ENCODE results near the gene RANBP9. TPM values are rescaled to one million over a fixed set of nuclear protein-coding genes. Genes with fewer than 3 reads are reported as not detected.

RANBP9 gene
- total RNA-seq, 1 donor from 2014 or later, result 50.2 TPM

DNA sequence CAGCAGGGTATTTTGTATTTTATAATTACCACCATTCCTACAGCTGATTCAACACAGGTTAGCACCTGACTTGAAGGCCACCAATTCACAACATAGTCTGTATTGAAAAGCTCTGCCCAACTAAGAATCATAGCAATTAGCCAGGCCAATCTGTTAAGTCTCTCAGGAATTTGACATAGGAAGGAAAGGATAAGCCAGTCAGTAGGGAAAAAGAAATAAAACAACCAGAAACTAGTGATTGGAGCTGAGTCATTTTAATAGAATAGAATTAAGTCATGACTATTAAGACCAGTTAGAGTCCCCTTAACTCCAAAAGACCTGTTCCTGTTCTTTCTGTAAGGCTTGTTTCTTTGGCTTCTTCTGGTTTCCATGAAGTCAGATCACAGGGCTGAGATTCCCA is 8.1 kb downstream of the RANBP9 start:
- H3K27ac Mint-ChIP-seq (ENCODE audit: unreplicated experiment), result no peak overlapping the region
- no peak overlapping the region for H3K4me3 Mint-ChIP-seq (ENCODE audit: unreplicated experiment)
- DNase-seq, result no peak
- H3K27me3 Mint-ChIP-seq (ENCODE audit: unreplicated experiment), result no peaks in the 10 kb centered on the region
- no peaks in the 10 kb centered on the region for H3K36me3 Mint-ChIP-seq (ENCODE audit: unreplicated experiment)
- TF ChIP-seq, protein P1, sequence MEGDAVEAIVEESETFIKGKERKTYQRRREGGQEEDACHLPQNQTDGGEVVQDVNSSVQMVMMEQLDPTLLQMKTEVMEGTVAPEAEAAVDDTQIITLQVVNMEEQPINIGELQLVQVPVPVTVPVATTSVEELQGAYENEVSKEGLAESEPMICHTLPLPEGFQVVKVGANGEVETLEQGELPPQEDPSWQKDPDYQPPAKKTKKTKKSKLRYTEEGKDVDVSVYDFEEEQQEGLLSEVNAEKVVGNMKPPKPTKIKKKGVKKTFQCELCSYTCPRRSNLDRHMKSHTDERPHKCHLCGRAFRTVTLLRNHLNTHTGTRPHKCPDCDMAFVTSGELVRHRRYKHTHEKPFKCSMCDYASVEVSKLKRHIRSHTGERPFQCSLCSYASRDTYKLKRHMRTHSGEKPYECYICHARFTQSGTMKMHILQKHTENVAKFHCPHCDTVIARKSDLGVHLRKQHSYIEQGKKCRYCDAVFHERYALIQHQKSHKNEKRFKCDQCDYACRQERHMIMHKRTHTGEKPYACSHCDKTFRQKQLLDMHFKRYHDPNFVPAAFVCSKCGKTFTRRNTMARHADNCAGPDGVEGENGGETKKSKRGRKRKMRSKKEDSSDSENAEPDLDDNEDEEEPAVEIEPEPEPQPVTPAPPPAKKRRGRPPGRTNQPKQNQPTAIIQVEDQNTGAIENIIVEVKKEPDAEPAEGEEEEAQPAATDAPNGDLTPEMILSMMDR (IDR thresholded peaks at IDR 0.05; ENCODE audit: partially characterized antibody, unreplicated experiment), result no peak
- H3K9me3 Mint-ChIP-seq (ENCODE audit: unreplicated experiment), result peaks cover 2% of the 10 kb centered on the region
- peaks cover 7% of the 10 kb centered on the region for H3K4me1 Mint-ChIP-seq (ENCODE audit: low read depth, unreplicated experiment)

GRCh38 chr6:13702809-13703302 is 8.8 kb downstream of the RANBP9 start:
- H3K27ac Mint-ChIP-seq (ENCODE audit: unreplicated experiment), result no peak overlapping the region
- DNase-seq, result no peak
- peaks cover 2% of the 10 kb centered on the region for H3K9me3 Mint-ChIP-seq (ENCODE audit: unreplicated experiment)
- no peak overlapping the region for H3K4me3 Mint-ChIP-seq (ENCODE audit: unreplicated experiment)
- H3K36me3 Mint-ChIP-seq (ENCODE audit: unreplicated experiment), result no peaks in the 10 kb centered on the region
- TF ChIP-seq, protein P1 (IDR thresholded peaks at IDR 0.05; ENCODE audit: partially characterized antibody, unreplicated experiment), result no peak
- no peaks in the 10 kb centered on the region for H3K27me3 Mint-ChIP-seq (ENCODE audit: unreplicated experiment)
- peaks cover under 1% of the 10 kb centered on the region for H3K4me1 Mint-ChIP-seq (ENCODE audit: low read depth, unreplicated experiment)

DNA sequence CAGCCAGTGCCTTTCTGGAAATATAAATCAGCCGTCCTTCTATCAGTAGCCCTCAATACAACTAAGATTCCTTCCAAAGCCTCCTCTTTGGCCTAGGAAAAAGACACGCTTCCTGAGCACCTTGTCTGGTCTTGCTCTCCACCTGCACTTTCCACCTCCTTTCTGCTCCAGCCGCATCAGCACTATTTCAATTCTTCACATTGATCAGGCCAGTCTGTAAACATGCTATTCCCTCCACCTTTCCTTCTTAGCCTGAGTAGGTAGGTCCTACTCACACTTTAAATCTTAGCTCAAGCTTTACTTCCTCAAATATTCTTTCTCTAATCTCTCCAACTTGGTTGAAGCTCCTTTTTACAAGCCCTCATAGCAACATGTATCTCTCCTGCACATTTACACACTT is 11.4 kb downstream of the RANBP9 start:
- no peak for DNase-seq
- H3K4me1 Mint-ChIP-seq (ENCODE audit: low read depth, unreplicated experiment), result no peaks in the 10 kb centered on the region
- no peak overlapping the region for H3K27ac Mint-ChIP-seq (ENCODE audit: unreplicated experiment)
- TF ChIP-seq, protein P1 (IDR thresholded peaks at IDR 0.05; ENCODE audit: partially characterized antibody, unreplicated experiment), result no peak
- H3K4me3 Mint-ChIP-seq (ENCODE audit: unreplicated experiment), result no peak overlapping the region
- H3K9me3 Mint-ChIP-seq (ENCODE audit: unreplicated experiment), result peaks cover 2% of the 10 kb centered on the region
- no peaks in the 10 kb centered on the region for H3K36me3 Mint-ChIP-seq (ENCODE audit: unreplicated experiment)
- no peaks in the 10 kb centered on the region for H3K27me3 Mint-ChIP-seq (ENCODE audit: unreplicated experiment)

DNA sequence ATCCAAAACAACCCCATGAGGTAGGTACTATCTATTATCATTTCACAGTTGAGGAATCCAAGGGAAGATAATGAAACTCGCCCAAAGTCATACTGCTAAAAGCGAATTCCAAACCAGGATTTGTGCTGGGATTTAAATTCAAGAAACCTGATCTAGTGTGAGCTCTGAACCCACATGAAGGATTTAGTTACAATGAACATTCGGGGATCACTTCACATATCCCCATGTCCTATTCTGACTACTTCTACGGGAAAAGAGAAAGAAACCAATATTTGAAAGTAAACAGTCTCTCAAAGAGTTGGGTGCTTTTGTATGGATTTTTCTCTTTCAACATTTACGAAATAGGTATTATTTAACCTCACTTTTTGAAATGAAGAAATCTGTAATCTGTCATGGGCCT is 12.9 kb downstream of the RANBP9 start:
- Mint-ChIP-seq H3K27ac (ENCODE audit: unreplicated experiment) (no peak overlapping the region), H3K9me3 (ENCODE audit: unreplicated experiment) (peaks cover 2% of the 10 kb centered on the region)
- DNase-seq, result no peak

GRCh38 chr6:13697857-13698256 is 13.8 kb downstream of the RANBP9 start:
- Mint-ChIP-seq H3K27ac (ENCODE audit: unreplicated experiment) (no peak overlapping the region), H3K36me3 (ENCODE audit: unreplicated experiment) (no peaks in the 10 kb centered on the region), H3K4me3 (ENCODE audit: unreplicated experiment) (no peak overlapping the region), H3K9me3 (ENCODE audit: unreplicated experiment) (peaks cover 2% of the 10 kb centered on the region), H3K4me1 (ENCODE audit: low read depth, unreplicated experiment) (peaks cover 3% of the 10 kb centered on the region), H3K27me3 (ENCODE audit: unreplicated experiment) (no peaks in the 10 kb centered on the region)
- no peak for DNase-seq
- TF ChIP-seq, protein P1 (IDR thresholded peaks at IDR 0.05; ENCODE audit: partially characterized antibody, unreplicated experiment), result no peak

More for the DNA sequence above, 12.9 kb downstream of the RANBP9 start:
- Mint-ChIP-seq H3K36me3 (ENCODE audit: unreplicated experiment) (no peaks in the 10 kb centered on the region), H3K4me3 (ENCODE audit: unreplicated experiment) (no peak overlapping the region), H3K4me1 (ENCODE audit: low read depth, unreplicated experiment) (peaks cover 3% of the 10 kb centered on the region), H3K27me3 (ENCODE audit: unreplicated experiment) (no peaks in the 10 kb centered on the region)
- TF ChIP-seq, protein P1 (IDR thresholded peaks at IDR 0.05; ENCODE audit: partially characterized antibody, unreplicated experiment), result no peak

Measured in glutamatergic neuron (in vitro differentiated cells).